ENCODE results near the gene LCN10. TPM values are rescaled to one million over a fixed set of nuclear protein-coding genes. Genes with fewer than 3 reads are reported as not detected.

LCN10 gene
- total RNA-seq, 2 experiments from 2014 or later = not detected

DNA sequence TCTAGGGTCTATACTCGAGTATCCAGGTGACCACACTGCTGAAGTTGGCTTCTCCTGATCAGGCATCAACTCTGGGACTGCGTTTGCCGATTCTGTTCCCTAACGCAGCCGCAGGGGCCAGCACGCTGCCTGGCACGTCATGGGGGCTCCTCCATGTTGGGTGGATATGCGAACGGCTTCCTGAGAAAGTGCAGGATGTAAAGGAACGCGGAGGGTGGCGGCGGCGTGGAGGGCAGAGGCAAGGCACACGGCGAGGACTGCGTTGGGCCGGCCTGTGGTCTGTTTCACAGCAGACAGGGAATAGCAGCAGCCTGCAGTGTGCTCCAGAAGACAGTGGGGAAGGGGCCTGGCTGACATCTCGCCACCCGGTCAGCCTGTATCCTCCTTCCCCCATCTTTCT lies 3.8 kb downstream of the LCN10 start:
- no peak for DNase-seq (ENCODE audit: low spot score)
- Histone ChIP-seq H3K4me2 (ENCODE audit: low read length) (no peak overlapping the region), H4K20me1 (ENCODE audit: insufficient read depth, low read length) (no peaks in the 10 kb centered on the region), H3K36me3 (ENCODE audit: insufficient read depth, low read length) (no peaks in the 10 kb centered on the region), H3K9me3 (ENCODE audit: low read length) (no peaks in the 10 kb centered on the region), H3K4me3 (ENCODE audit: low read depth, low read length, poor library complexity, severe bottlenecking) (no peak overlapping the region), H3K9me2 (ENCODE audit: insufficient read depth, low read length) (no peaks in the 10 kb centered on the region), H3K79me2 (ENCODE audit: insufficient read depth, low read depth, low read length) (no peaks in the 10 kb centered on the region), H3K4me1 (ENCODE audit: insufficient read depth, low read length, poor library complexity, severe bottlenecking) (peaks cover 6% of the 10 kb centered on the region), H2AFZ (ENCODE audit: low read length) (no peak overlapping the region), H3K27ac (ENCODE audit: low read depth, low read length, poor library complexity, severe bottlenecking) (no peak overlapping the region)
- TF ChIP-seq, protein P1, sequence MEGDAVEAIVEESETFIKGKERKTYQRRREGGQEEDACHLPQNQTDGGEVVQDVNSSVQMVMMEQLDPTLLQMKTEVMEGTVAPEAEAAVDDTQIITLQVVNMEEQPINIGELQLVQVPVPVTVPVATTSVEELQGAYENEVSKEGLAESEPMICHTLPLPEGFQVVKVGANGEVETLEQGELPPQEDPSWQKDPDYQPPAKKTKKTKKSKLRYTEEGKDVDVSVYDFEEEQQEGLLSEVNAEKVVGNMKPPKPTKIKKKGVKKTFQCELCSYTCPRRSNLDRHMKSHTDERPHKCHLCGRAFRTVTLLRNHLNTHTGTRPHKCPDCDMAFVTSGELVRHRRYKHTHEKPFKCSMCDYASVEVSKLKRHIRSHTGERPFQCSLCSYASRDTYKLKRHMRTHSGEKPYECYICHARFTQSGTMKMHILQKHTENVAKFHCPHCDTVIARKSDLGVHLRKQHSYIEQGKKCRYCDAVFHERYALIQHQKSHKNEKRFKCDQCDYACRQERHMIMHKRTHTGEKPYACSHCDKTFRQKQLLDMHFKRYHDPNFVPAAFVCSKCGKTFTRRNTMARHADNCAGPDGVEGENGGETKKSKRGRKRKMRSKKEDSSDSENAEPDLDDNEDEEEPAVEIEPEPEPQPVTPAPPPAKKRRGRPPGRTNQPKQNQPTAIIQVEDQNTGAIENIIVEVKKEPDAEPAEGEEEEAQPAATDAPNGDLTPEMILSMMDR (conservative IDR thresholded peaks at IDR 0.05; ENCODE audit: low read length) = no peak
- no peak for TF ChIP-seq EZH2phosphoT487 (IDR thresholded peaks at IDR 0.05; ENCODE audit: borderline replicate concordance, low read depth, low read length)
- BruUV-seq (replicated peaks) = no TSS peak
- ChIA-PET POLR2A (no interaction called here), CTCF (ENCODE audit: unreplicated experiment) (no interaction called here)
- intact Hi-C loops (cut with micrococcal nuclease; ENCODE audit: unreplicated experiment) = no loop called here

DNA sequence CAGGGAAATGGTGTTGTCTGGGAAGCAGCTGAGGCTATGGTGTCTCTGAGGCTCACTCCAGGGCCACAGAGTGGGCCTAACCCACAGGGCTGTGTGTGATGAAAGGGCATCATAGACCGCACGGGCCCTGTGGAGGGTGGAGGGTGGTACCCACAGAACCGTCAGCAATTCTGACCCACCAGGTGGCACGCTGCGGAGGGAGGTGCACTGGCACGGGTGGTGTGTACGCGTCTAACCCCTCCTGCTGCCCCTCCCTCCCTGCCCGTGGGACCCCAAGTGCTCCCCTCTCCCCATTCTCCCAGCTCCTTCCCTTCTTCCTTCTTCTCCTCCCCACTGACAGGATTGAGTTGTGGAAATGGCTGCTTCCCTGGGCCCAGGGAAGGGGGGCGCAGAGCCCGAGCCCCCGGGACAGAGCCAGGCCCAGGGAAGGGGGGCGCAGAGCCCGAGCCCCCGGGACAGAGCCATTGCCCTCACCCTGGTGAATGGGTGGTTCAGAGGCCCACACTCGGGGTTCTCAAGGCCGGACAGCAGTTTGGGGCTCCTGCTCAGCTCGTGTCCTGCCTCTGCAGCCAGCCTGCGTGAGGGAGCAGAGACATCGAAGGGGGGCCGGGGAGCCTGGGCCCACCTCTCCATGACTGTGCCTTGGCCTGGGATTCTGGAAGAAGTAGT lies 6.8 kb downstream of the LCN10 start:
- CTCF ChIA-PET (ENCODE audit: unreplicated experiment) = interaction anchor here (0.6 kb wide), 1 partner anchor 440 kb away, joined by 5 read pairs; no protein-coding TSS in a partner anchor
- no peaks in the 10 kb centered on the region for H3K9me3 ChIP-seq (ENCODE audit: low read length)
- no peak for TF ChIP-seq EZH2phosphoT487 (IDR thresholded peaks at IDR 0.05; ENCODE audit: borderline replicate concordance, low read depth, low read length)
- TF ChIP-seq, protein P1 (conservative IDR thresholded peaks at IDR 0.05; ENCODE audit: low read length) = no peak
- no peak for DNase-seq (ENCODE audit: low spot score)
- H3K4me2 ChIP-seq (ENCODE audit: low read length) = no peak overlapping the region
- intact Hi-C loops (cut with micrococcal nuclease; ENCODE audit: unreplicated experiment) = no loop called here
- no peaks in the 10 kb centered on the region for H3K4me1 ChIP-seq (ENCODE audit: insufficient read depth, low read length, poor library complexity, severe bottlenecking)
- no peaks in the 10 kb centered on the region for H3K36me3 ChIP-seq (ENCODE audit: insufficient read depth, low read length)
- no peaks in the 10 kb centered on the region for H4K20me1 ChIP-seq (ENCODE audit: insufficient read depth, low read length)
- H3K9me2 ChIP-seq (ENCODE audit: insufficient read depth, low read length) = no peaks in the 10 kb centered on the region
- H3K27ac ChIP-seq (ENCODE audit: low read depth, low read length, poor library complexity, severe bottlenecking) = no peak overlapping the region
- no peaks in the 10 kb centered on the region for H3K79me2 ChIP-seq (ENCODE audit: insufficient read depth, low read depth, low read length)
- no peak overlapping the region for H2AFZ ChIP-seq (ENCODE audit: low read length)
- no TSS peak for BruUV-seq (replicated peaks)
- POLR2A ChIA-PET = interaction anchor here (0.7 kb wide), 1 partner anchor 20 kb away, joined by 3 read pairs; no protein-coding TSS in a partner anchor
- H3K4me3 ChIP-seq (ENCODE audit: low read depth, low read length, poor library complexity, severe bottlenecking) = no peak overlapping the region

DNA sequence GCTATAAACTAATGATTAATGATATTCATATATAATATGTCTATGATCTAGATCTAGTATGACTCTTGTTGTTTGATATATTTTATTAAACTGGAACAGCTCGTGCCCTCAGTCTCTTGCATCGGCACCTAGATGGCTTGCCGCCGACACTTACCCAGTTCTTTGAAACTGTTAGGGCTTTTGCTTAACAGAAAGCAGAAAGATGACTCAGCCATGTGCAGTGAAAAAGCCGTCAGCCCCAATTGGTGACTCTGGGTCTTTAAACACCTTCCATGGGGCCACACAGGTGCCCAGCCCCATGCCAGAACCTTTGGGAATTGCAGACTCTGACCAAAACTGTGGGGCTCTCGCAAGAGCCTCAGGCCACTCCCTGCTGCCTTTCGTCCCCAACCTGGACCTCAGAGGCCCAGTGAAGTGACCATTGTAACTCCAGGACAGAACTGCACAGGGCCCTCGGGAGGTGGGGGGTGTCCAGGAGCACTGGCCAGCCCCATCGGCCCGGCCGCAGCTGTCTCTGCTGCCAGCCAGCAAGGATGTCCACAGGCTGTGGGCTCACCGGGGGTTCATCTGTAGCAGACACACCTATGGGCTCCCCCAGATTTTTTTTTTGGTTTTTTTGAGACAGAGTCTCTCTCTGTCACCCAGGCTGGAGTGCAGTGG lies 7.8 kb downstream of the LCN10 start:
- Histone ChIP-seq H3K9me3 (ENCODE audit: low read length) (no peaks in the 10 kb centered on the region), H3K4me2 (ENCODE audit: low read length) (no peak overlapping the region), H3K4me1 (ENCODE audit: insufficient read depth, low read length, poor library complexity, severe bottlenecking) (no peaks in the 10 kb centered on the region), H2AFZ (ENCODE audit: low read length) (no peak overlapping the region), H3K79me2 (ENCODE audit: insufficient read depth, low read depth, low read length) (no peaks in the 10 kb centered on the region), H4K20me1 (ENCODE audit: insufficient read depth, low read length) (no peaks in the 10 kb centered on the region), H3K36me3 (ENCODE audit: insufficient read depth, low read length) (no peaks in the 10 kb centered on the region), H3K4me3 (ENCODE audit: low read depth, low read length, poor library complexity, severe bottlenecking) (no peak overlapping the region), H3K9me2 (ENCODE audit: insufficient read depth, low read length) (no peaks in the 10 kb centered on the region), H3K27ac (ENCODE audit: low read depth, low read length, poor library complexity, severe bottlenecking) (no peak overlapping the region)
- CTCF ChIA-PET (ENCODE audit: unreplicated experiment) = no interaction called here
- TF ChIP-seq EZH2phosphoT487 (IDR thresholded peaks at IDR 0.05; ENCODE audit: borderline replicate concordance, low read depth, low read length) = no peak
- TF ChIP-seq, protein P1 (conservative IDR thresholded peaks at IDR 0.05; ENCODE audit: low read length) = no peak
- BruUV-seq (replicated peaks) = no TSS peak
- POLR2A ChIA-PET = no interaction called here
- no peak for DNase-seq (ENCODE audit: low spot score)
- intact Hi-C loops (cut with micrococcal nuclease; ENCODE audit: unreplicated experiment) = no loop called here
